ENCODE results near the gene POMGNT2. TPM values are rescaled to one million over a fixed set of nuclear protein-coding genes. Genes with fewer than 3 reads are reported as not detected.
"Not testable (repeated sequence)": the region's sequence is repeated elsewhere in the genome, so short reads cannot be mapped to it uniquely, and the experiment has no call there.

POMGNT2 gene
- total RNA-seq, 1 donor from 2014 or later = 13.0 TPM

- Histone ChIP-seq H3K9me3 (ENCODE audit: control insufficient read depth in 3 of 3, low read length in 3 of 3) (peaks cover 0 to 2% (median 0%) of the 10 kb centered on the region in 3 donors), H3K9ac (ENCODE audit: low read depth in 1 of 3, low read length in 3 of 3) (no peak overlapping the region), H3K4me3 (ENCODE audit: low read length in 3 of 3) (no peak overlapping the region), H3K4me1 (ENCODE audit: control insufficient read depth in 3 of 3, insufficient read depth in 3 of 3, low read length in 3 of 3) (no peaks in the 10 kb centered on the region), H3K27ac (ENCODE audit: low read depth, low read length) (no peak overlapping the region), H3K36me3 (ENCODE audit: control insufficient read depth in 3 of 3, insufficient read depth in 3 of 3, low read length in 3 of 3) (no peaks in the 10 kb centered on the region), H3K27me3 (ENCODE audit: control insufficient read depth in 3 of 3, insufficient read depth in 3 of 3, low read length in 3 of 3) (no peaks in the 10 kb centered on the region)
These were observed 51.1 kb downstream of the POMGNT2 start for GRCh38 chr3:43054754-43055153.

DNA sequence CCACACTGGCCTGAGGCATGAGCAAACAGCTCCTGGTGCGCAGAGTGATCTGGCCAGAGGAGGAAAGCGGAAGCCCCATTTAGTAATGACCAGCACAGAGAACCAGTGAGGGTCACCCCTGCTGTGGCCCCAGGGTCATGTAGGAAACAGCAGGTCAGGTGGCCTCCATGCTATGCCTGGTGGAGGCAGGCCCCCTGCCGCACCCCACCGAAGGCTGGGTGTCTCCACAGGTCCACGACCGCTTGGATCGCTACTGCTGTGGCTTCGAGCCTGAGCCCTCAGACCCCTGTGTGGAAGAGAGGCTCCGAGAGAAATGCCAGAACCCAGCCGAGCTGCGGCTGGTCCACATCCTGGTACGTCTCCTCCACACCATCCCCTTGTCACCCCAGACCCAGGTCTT lies 52.6 kb downstream of the POMGNT2 start:
- Histone ChIP-seq H3K9ac (ENCODE audit: low read depth in 1 of 3, low read length in 3 of 3) (no peak overlapping the region), H3K4me3 (ENCODE audit: low read length in 3 of 3) (no peak overlapping the region), H3K4me1 (ENCODE audit: control insufficient read depth in 3 of 3, insufficient read depth in 3 of 3, low read length in 3 of 3) (no peaks in the 10 kb centered on the region), H3K36me3 (ENCODE audit: control insufficient read depth in 3 of 3, insufficient read depth in 3 of 3, low read length in 3 of 3) (no peaks in the 10 kb centered on the region), H3K27me3 (ENCODE audit: control insufficient read depth in 3 of 3, insufficient read depth in 3 of 3, low read length in 3 of 3) (no peaks in the 10 kb centered on the region), H3K27ac (ENCODE audit: low read depth, low read length) (no peak overlapping the region), H3K9me3 (ENCODE audit: control insufficient read depth in 3 of 3, low read length in 3 of 3) (peaks cover 0 to 3% (median 2%) of the 10 kb centered on the region in 3 donors)

- H3K4me1 ChIP-seq (ENCODE audit: control insufficient read depth in 3 of 3, insufficient read depth in 3 of 3, low read length in 3 of 3) = no peaks in the 10 kb centered on the region
- no peaks in the 10 kb centered on the region for H3K27me3 ChIP-seq (ENCODE audit: control insufficient read depth in 3 of 3, insufficient read depth in 3 of 3, low read length in 3 of 3)
- no peaks in the 10 kb centered on the region for H3K36me3 ChIP-seq (ENCODE audit: control insufficient read depth in 3 of 3, insufficient read depth in 3 of 3, low read length in 3 of 3)
- H3K9me3 ChIP-seq (ENCODE audit: control insufficient read depth in 3 of 3, low read length in 3 of 3) = peaks cover 0 to 9% (median 3%) of the 10 kb centered on the region in 3 donors
- H3K4me3 ChIP-seq (ENCODE audit: low read length in 3 of 3) = no peak overlapping the region
- H3K27ac ChIP-seq (ENCODE audit: low read depth, low read length) = no peak overlapping the region
- no peak overlapping the region for H3K9ac ChIP-seq (ENCODE audit: low read depth in 1 of 3, low read length in 3 of 3)
These were observed 57.4 kb downstream of the POMGNT2 start for GRCh38 chr3:43048470-43048869.

- H3K4me1 ChIP-seq (ENCODE audit: control insufficient read depth in 3 of 3, insufficient read depth in 3 of 3, low read length in 3 of 3) = no peaks in the 10 kb centered on the region
- H3K36me3 ChIP-seq (ENCODE audit: control insufficient read depth in 3 of 3, insufficient read depth in 3 of 3, low read length in 3 of 3) = no peaks in the 10 kb centered on the region
- peaks cover 0 to 7% (median 3%) of the 10 kb centered on the region in 3 donors for H3K9me3 ChIP-seq (ENCODE audit: control insufficient read depth in 3 of 3, low read length in 3 of 3)
- H3K27ac ChIP-seq (ENCODE audit: low read depth, low read length) = no peak overlapping the region
- H3K9ac ChIP-seq (ENCODE audit: low read depth in 1 of 3, low read length in 3 of 3) = no peak overlapping the region
- H3K4me3 ChIP-seq (ENCODE audit: low read length in 3 of 3) = no peak overlapping the region
- H3K27me3 ChIP-seq (ENCODE audit: control insufficient read depth in 3 of 3, insufficient read depth in 3 of 3, low read length in 3 of 3) = no peaks in the 10 kb centered on the region
These were observed 59.3 kb downstream of the POMGNT2 start for GRCh38 chr3:43046583-43046982.

GRCh38 chr3:43045079-43045478 lies 60.8 kb downstream of the POMGNT2 start:
- H3K9me3 ChIP-seq (ENCODE audit: control insufficient read depth in 3 of 3, low read length in 3 of 3); H3K4me3 ChIP-seq (ENCODE audit: low read length in 3 of 3); H3K27ac ChIP-seq (ENCODE audit: low read depth, low read length); H3K4me1 ChIP-seq (ENCODE audit: control insufficient read depth in 3 of 3, insufficient read depth in 3 of 3, low read length in 3 of 3); H3K9ac ChIP-seq (ENCODE audit: low read depth in 1 of 3, low read length in 3 of 3); H3K27me3 ChIP-seq (ENCODE audit: control insufficient read depth in 3 of 3, insufficient read depth in 3 of 3, low read length in 3 of 3); H3K36me3 ChIP-seq (ENCODE audit: control insufficient read depth in 3 of 3, insufficient read depth in 3 of 3, low read length in 3 of 3): not testable (repeated sequence)

DNA sequence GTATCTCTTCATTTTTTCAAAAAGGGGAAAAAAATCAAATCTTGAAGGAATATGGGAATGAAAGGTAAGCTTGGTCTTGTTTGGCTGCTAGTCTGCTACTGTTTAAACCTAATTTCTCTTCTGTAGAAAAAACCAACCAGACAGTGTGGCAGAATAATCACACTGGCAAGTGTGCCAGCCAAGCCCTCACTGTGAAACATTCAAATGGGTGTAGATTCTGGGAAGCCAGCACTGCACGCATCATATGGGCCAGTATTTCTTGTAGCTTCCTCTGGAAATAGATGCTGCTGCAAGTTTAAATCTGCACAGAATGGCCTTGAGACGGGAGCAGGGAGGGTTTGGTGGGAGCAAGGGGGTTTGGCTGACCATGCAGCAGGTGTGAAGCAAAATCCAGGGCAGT lies 62.1 kb downstream of the POMGNT2 start:
- Histone ChIP-seq H3K9ac (ENCODE audit: low read depth in 1 of 3, low read length in 3 of 3) (no peak overlapping the region), H3K9me3 (ENCODE audit: control insufficient read depth in 3 of 3, low read length in 3 of 3) (peaks cover 0 to 7% (median 0%) of the 10 kb centered on the region in 3 donors), H3K27ac (ENCODE audit: low read depth, low read length) (no peak overlapping the region), H3K4me1 (ENCODE audit: control insufficient read depth in 3 of 3, insufficient read depth in 3 of 3, low read length in 3 of 3) (no peaks in the 10 kb centered on the region), H3K4me3 (ENCODE audit: low read length in 3 of 3) (no peak overlapping the region), H3K36me3 (ENCODE audit: control insufficient read depth in 3 of 3, insufficient read depth in 3 of 3, low read length in 3 of 3) (no peaks in the 10 kb centered on the region), H3K27me3 (ENCODE audit: control insufficient read depth in 3 of 3, insufficient read depth in 3 of 3, low read length in 3 of 3) (no peaks in the 10 kb centered on the region)

GRCh38 chr3:43043071-43043766 lies 62.7 kb downstream of the POMGNT2 start:
- Histone ChIP-seq H3K9me3 (ENCODE audit: control insufficient read depth in 3 of 3, low read length in 3 of 3) (peaks cover 0 to 7% (median 0%) of the 10 kb centered on the region in 3 donors), H3K4me1 (ENCODE audit: control insufficient read depth in 3 of 3, insufficient read depth in 3 of 3, low read length in 3 of 3) (no peaks in the 10 kb centered on the region), H3K27me3 (ENCODE audit: control insufficient read depth in 3 of 3, insufficient read depth in 3 of 3, low read length in 3 of 3) (no peaks in the 10 kb centered on the region), H3K36me3 (ENCODE audit: control insufficient read depth in 3 of 3, insufficient read depth in 3 of 3, low read length in 3 of 3) (no peaks in the 10 kb centered on the region), H3K4me3 (ENCODE audit: low read length in 3 of 3) (no peak overlapping the region), H3K9ac (ENCODE audit: low read depth in 1 of 3, low read length in 3 of 3) (no peak overlapping the region), H3K27ac (ENCODE audit: low read depth, low read length) (no peak overlapping the region)

GRCh38 chr3:43041517-43041916 lies 64.4 kb downstream of the POMGNT2 start:
- Histone ChIP-seq H3K27me3 (ENCODE audit: control insufficient read depth in 3 of 3, insufficient read depth in 3 of 3, low read length in 3 of 3) (no peaks in the 10 kb centered on the region), H3K27ac (ENCODE audit: low read depth, low read length) (no peak overlapping the region), H3K9me3 (ENCODE audit: control insufficient read depth in 3 of 3, low read length in 3 of 3) (peaks cover 0 to 7% (median 0%) of the 10 kb centered on the region in 3 donors)

GRCh38 chr3:43038010-43038409 lies 67.9 kb downstream of the POMGNT2 start:
- Histone ChIP-seq H3K4me1 (ENCODE audit: control insufficient read depth in 3 of 3, insufficient read depth in 3 of 3, low read length in 3 of 3) (no peaks in the 10 kb centered on the region), H3K4me3 (ENCODE audit: low read length in 3 of 3) (no peak overlapping the region), H3K9ac (ENCODE audit: low read depth in 1 of 3, low read length in 3 of 3) (no peak overlapping the region), H3K36me3 (ENCODE audit: control insufficient read depth in 3 of 3, insufficient read depth in 3 of 3, low read length in 3 of 3) (no peaks in the 10 kb centered on the region), H3K9me3 (ENCODE audit: control insufficient read depth in 3 of 3, low read length in 3 of 3) (no peaks in the 10 kb centered on the region), H3K27ac (ENCODE audit: low read depth, low read length) (no peak overlapping the region), H3K27me3 (ENCODE audit: control insufficient read depth in 3 of 3, insufficient read depth in 3 of 3, low read length in 3 of 3) (no peaks in the 10 kb centered on the region)

More at GRCh38 chr3:43041517-43041916, 64.4 kb downstream of the POMGNT2 start:
- Histone ChIP-seq H3K36me3 (ENCODE audit: control insufficient read depth in 3 of 3, insufficient read depth in 3 of 3, low read length in 3 of 3) (no peaks in the 10 kb centered on the region), H3K4me1 (ENCODE audit: control insufficient read depth in 3 of 3, insufficient read depth in 3 of 3, low read length in 3 of 3) (no peaks in the 10 kb centered on the region), H3K4me3 (ENCODE audit: low read length in 3 of 3) (no peak overlapping the region), H3K9ac (ENCODE audit: low read depth in 1 of 3, low read length in 3 of 3) (no peak overlapping the region)

- H3K9me3 ChIP-seq (ENCODE audit: control insufficient read depth in 3 of 3, low read length in 3 of 3) = no peaks in the 10 kb centered on the region
- H3K36me3 ChIP-seq (ENCODE audit: control insufficient read depth in 3 of 3, insufficient read depth in 3 of 3, low read length in 3 of 3) = no peaks in the 10 kb centered on the region
- H3K27me3 ChIP-seq (ENCODE audit: control insufficient read depth in 3 of 3, insufficient read depth in 3 of 3, low read length in 3 of 3) = no peaks in the 10 kb centered on the region
- H3K4me3 ChIP-seq (ENCODE audit: low read length in 3 of 3) = no peak overlapping the region
- H3K27ac ChIP-seq (ENCODE audit: low read depth, low read length) = no peak overlapping the region
- peaks cover 0 to 2% (median 0%) of the 10 kb centered on the region in 3 donors for H3K4me1 ChIP-seq (ENCODE audit: control insufficient read depth in 3 of 3, insufficient read depth in 3 of 3, low read length in 3 of 3)
- no peak overlapping the region for H3K9ac ChIP-seq (ENCODE audit: low read depth in 1 of 3, low read length in 3 of 3)
These were observed 69.1 kb downstream of the POMGNT2 start for GRCh38 chr3:43036621-43037423.
